Naive thymus-derived CD4-positive, alpha-beta T cell (primary cell): Measurements from ENCODE around the gene ZNF501. TPM values are rescaled to one million over a fixed set of nuclear protein-coding genes. Genes with fewer than 3 reads are reported as not detected.

Experiments
- ATAC-seq: fragments of 150-1000 bp; cut with Tn5 transposase; 2 replicates; pipeline ENCODE4 v1.10.0; 2021; ENCODE audit warnings: mild to moderate bottlenecking, moderate library complexity
- CTCF ChIA-PET: fragments of 350-600 bp; sonication (Branson Sonifier 250); formaldehyde crosslinking; loops from one replicate; lab custom pipeline; 2021; ENCODE audit warnings: antibody characterized with exemption; lab: Charles Lee
- POLR2A ChIA-PET: fragments of 350-600 bp; sonication (Branson Sonifier 250); formaldehyde crosslinking; loops from one replicate; lab custom pipeline; 2021; ENCODE audit warnings: antibody characterized with exemption, inconsistent platforms; lab: Charles Lee
- DNase-seq, 9 donors: peaks; one replicate each; pipeline versions ENCODE4 v3.0.0 to v3.0.0-alpha.2; 2020 to 2022; ENCODE audit warnings: mixed read lengths in 1 of 9
- H3K27ac ChIP-seq: one replicate; pipeline ENCODE4 v1.7.0; 2013; ENCODE audit warnings: mild to moderate bottlenecking, low read depth, low read length, moderate library complexity
- H3K27me3 ChIP-seq, 2 donors: one replicate each; pipeline ENCODE4 v1.7.0; 2013; ENCODE audit warnings: low read length in 2 of 2, mild to moderate bottlenecking in 2 of 2, moderate library complexity in 2 of 2; ENCODE audit not compliant: control insufficient read depth in 2 of 2, insufficient read depth in 2 of 2
- H3K36me3 ChIP-seq, 3 experiments: 1 replicate in 2 of 3; 2 replicates in 1 of 3; pipeline ENCODE4 v1.7.0; 2013; ENCODE audit warnings: low read length in 3 of 3, mild to moderate bottlenecking in 3 of 3, moderate library complexity in 1 of 3; ENCODE audit not compliant: insufficient read depth in 3 of 3, control insufficient read depth in 2 of 3
- H3K4me1 ChIP-seq, 2 donors: one replicate each; pipeline ENCODE4 v1.7.0; 2013; ENCODE audit warnings: low read length in 2 of 2, mild to moderate bottlenecking in 2 of 2, moderate library complexity in 1 of 2; ENCODE audit not compliant: control insufficient read depth in 2 of 2, insufficient read depth in 2 of 2
- H3K4me3 ChIP-seq: 2 replicates; pipeline ENCODE4 v1.7.0; 2013; ENCODE audit warnings: mild to moderate bottlenecking, low read length
- H3K9me3 ChIP-seq, 3 experiments: 1 replicate in 2 of 3; 2 replicates in 1 of 3; pipeline ENCODE4 v1.7.0; 2013; ENCODE audit warnings: low read length in 3 of 3; ENCODE audit not compliant: control insufficient read depth in 2 of 3
- H3K27ac Mint-ChIP-seq, 9 donors: one replicate each; pipeline ENCODE4 v1.8.0; 2020 to 2022; ENCODE audit warnings: mixed read lengths in 9 of 9, mild to moderate bottlenecking in 8 of 9, moderate library complexity in 5 of 9, inconsistent platforms in 2 of 9
- H3K27me3 Mint-ChIP-seq, 5 donors: one replicate each; pipeline ENCODE4 v1.8.0; 2021 to 2022; ENCODE audit warnings: mixed read lengths in 5 of 5, mild to moderate bottlenecking in 1 of 5
- H3K36me3 Mint-ChIP-seq, 5 donors: one replicate each; pipeline ENCODE4 v1.8.0; 2020 to 2022; ENCODE audit warnings: mixed read lengths in 5 of 5, mild to moderate bottlenecking in 3 of 5, inconsistent platforms in 1 of 5
- H3K4me1 Mint-ChIP-seq, 7 donors: one replicate each; pipeline ENCODE4 v1.8.0; 2020 to 2022; ENCODE audit warnings: mixed read lengths in 7 of 7, mild to moderate bottlenecking in 3 of 7, inconsistent platforms in 1 of 7
- H3K4me3 Mint-ChIP-seq, 10 donors: one replicate each; pipeline ENCODE4 v1.8.0; 2020 to 2022; ENCODE audit warnings: mild to moderate bottlenecking in 10 of 10, mixed read lengths in 10 of 10, moderate library complexity in 6 of 10, inconsistent platforms in 2 of 10
- H3K9me3 Mint-ChIP-seq, 11 donors: one replicate each; pipeline ENCODE4 v1.8.0; 2020 to 2022; ENCODE audit warnings: mixed read lengths in 11 of 11, mild to moderate bottlenecking in 4 of 11, inconsistent platforms in 1 of 11, moderate library complexity in 1 of 11
- intact Hi-C, 2 donors: fragments of 100-400 bp; cut with micrococcal nuclease; formaldehyde crosslinking; loops; one replicate each; pipeline ENCODE4 v1.15.1; 2023
- polyA plus RNA-seq, 2 donors: library from polyadenylated mRNA; unstranded; fragments of 300-500 nt; fragmentation: Illumina TruSeq; gene quantifications; one replicate each; pipeline ENCODE4 v1.2.3, GENCODE V29; 2021
- total RNA-seq, 6 experiments: library from RNA in 5 of 6; stranded (reverse) in 5 of 6; gene quantifications; 1 replicate in 5 of 6; 2 replicates in 1 of 6; pipeline ENCODE4 v1.2.3 and lab custom pipeline; 2021 to 2026

Gene ZNF501
- total and polyA plus RNA-seq, 7 experiments from 2014 or later, result 1.1 to 5.3 (median 2.2) TPM

- Mint-ChIP-seq H3K36me3 (peaks cover 18 to 55% (median 33%) of the 10 kb centered on the region in 5 donors), H3K4me1 (peaks cover 4 to 25% (median 16%) of the 10 kb centered on the region in 7 donors), H3K9me3 (peaks cover 15 to 98% (median 61%) of the 10 kb centered on the region in 11 donors), H3K27me3 (peaks cover 0 to 35% (median 16%) of the 10 kb centered on the region in 5 donors), H3K4me3 (peak within 1 kb of the TSS; percentile 49 to 96 (median 91)), H3K27ac (peak within 1 kb of the TSS; percentile 4 to 85 (median 75))
- CTCF ChIA-PET, result interaction anchor here (0.7 kb wide), 1 partner anchor 13 kb away, joined by 3 read pairs; no protein-coding TSS in a partner anchor
- Histone ChIP-seq H3K27me3 (no peaks in the 10 kb centered on the region), H3K36me3 (peaks cover 0 to 6% (median 0%) of the 10 kb centered on the region in 3 experiments), H3K4me3 (peak within 1 kb of the TSS; percentile 65), H3K27ac (peak within 1 kb of the TSS; percentile 44), H3K9me3 (peaks cover 0 to 27% (median 8%) of the 10 kb centered on the region in 3 experiments), H3K4me1 (no peaks in the 10 kb centered on the region)
- DNase-seq, result peak; percentile 20 to 60 (median 33)
- ATAC-seq, result peak; percentile 81
- intact Hi-C loops, result loop anchor here in 1 of 2 donors (1.0 to 5.0 kb wide), 4 partner anchors 17 to 235 kb away; partner anchors contain the start of genes KIAA1143, KIF15, ZNF445 and ZNF501
- POLR2A ChIA-PET, result interaction anchor here (1.0 kb wide), 1 partner anchor 48 kb away, joined by 3 read pairs; no protein-coding TSS in a partner anchor
Observed at GRCh38 chr3:44712455-44713075, 16.9 kb upstream of the ZNF501 start, which contains the start of gene ZNF502. ZNF502 (plus strand) TSS chr3:44712660; CDS start chr3:44720262, 7,602 bp downstream.

- Mint-ChIP-seq H3K36me3 (peaks cover 35 to 84% (median 52%) of the 10 kb centered on the region in 5 donors), H3K4me1 (peaks cover 0 to 2% (median 0%) of the 10 kb centered on the region in 7 donors), H3K27ac (no peak overlapping the region), H3K27me3 (peaks cover 0 to 9% (median 0%) of the 10 kb centered on the region in 5 donors), H3K4me3 (no peak overlapping the region), H3K9me3 (peaks cover 19 to 99% (median 74%) of the 10 kb centered on the region in 11 donors)
- Histone ChIP-seq H3K9me3 (peaks cover 27 to 90% (median 38%) of the 10 kb centered on the region in 3 experiments), H3K4me1 (no peaks in the 10 kb centered on the region), H3K27ac (no peak overlapping the region), H3K27me3 (no peaks in the 10 kb centered on the region), H3K4me3 (no peak overlapping the region), H3K36me3 (peaks cover 0 to 48% (median 15%) of the 10 kb centered on the region in 3 experiments)
- DNase-seq, result no peak
- POLR2A ChIA-PET, result no interaction called here
- intact Hi-C loops, result loop anchor here (10.0 kb wide), 1 partner anchor 97 kb away; the partner anchor contains the start of gene ZNF197 (in 2 of the 2)
- CTCF ChIA-PET, result no interaction called here
- no peak for ATAC-seq
Observed at GRCh38 chr3:44721231-44722102, 8.0 kb upstream of the ZNF501 start.

- Mint-ChIP-seq H3K9me3 (peaks cover 19 to 99% (median 70%) of the 10 kb centered on the region in 11 donors), H3K4me3 (no peak overlapping the region), H3K27me3 (peaks cover 0 to 9% (median 0%) of the 10 kb centered on the region in 5 donors), H3K36me3 (peaks cover 35 to 80% (median 47%) of the 10 kb centered on the region in 5 donors), H3K4me1 (peaks cover 0 to 2% (median 0%) of the 10 kb centered on the region in 7 donors), H3K27ac (no peak overlapping the region)
- ChIA-PET POLR2A (no interaction called here), CTCF (no interaction called here)
- H3K4me3 ChIP-seq, result no peak overlapping the region
- no peak for ATAC-seq
- H3K4me1 ChIP-seq, result no peaks in the 10 kb centered on the region
- no peak overlapping the region for H3K27ac ChIP-seq
- no peaks in the 10 kb centered on the region for H3K27me3 ChIP-seq
- intact Hi-C loops, result loop anchor here (10.0 kb wide), 1 partner anchor 97 kb away; the partner anchor contains the start of gene ZNF197 (in 2 of the 2)
- DNase-seq, result no peak
- peaks cover 27 to 89% (median 38%) of the 10 kb centered on the region in 3 experiments for H3K9me3 ChIP-seq
- peaks cover 0 to 48% (median 15%) of the 10 kb centered on the region in 3 experiments for H3K36me3 ChIP-seq
Observed at GRCh38 chr3:44722103-44722401, 7.4 kb upstream of the ZNF501 start.

GRCh38 chr3:44734646-44735168, 5.3 kb downstream of the ZNF501 start:
- peaks cover 45 to 71% (median 53%) of the 10 kb centered on the region in 5 donors for H3K36me3 Mint-ChIP-seq
- Histone ChIP-seq H3K4me3 (no peak overlapping the region), H3K27me3 (no peaks in the 10 kb centered on the region), H3K36me3 (peaks cover 4 to 26% (median 7%) of the 10 kb centered on the region in 3 experiments), H3K9me3 (peaks cover 11 to 75% (median 40%) of the 10 kb centered on the region in 3 experiments), H3K27ac (no peak overlapping the region), H3K4me1 (no peaks in the 10 kb centered on the region)
- no peak overlapping the region for H3K27ac Mint-ChIP-seq
- no peak for DNase-seq
- peaks cover 16 to 98% (median 72%) of the 10 kb centered on the region in 11 donors for H3K9me3 Mint-ChIP-seq
- no peaks in the 10 kb centered on the region for H3K27me3 Mint-ChIP-seq
- ATAC-seq, result no peak
- intact Hi-C loops, result no loop called here
- no peak overlapping the region for H3K4me3 Mint-ChIP-seq
- H3K4me1 Mint-ChIP-seq, result peaks cover 2 to 12% (median 7%) of the 10 kb centered on the region in 7 donors
- CTCF ChIA-PET, result no interaction called here
- POLR2A ChIA-PET, result no interaction called here

- DNase-seq, result no peak
- intact Hi-C loops, result loop anchor here (1.0 to 5.0 kb wide), 15 partner anchors 32 to 1069 kb away; partner anchors contain the start of genes EXOSC7 (in 2 of the 2), TCAIM (in 2 of the 2), TMEM42 (in 2 of the 2) and ZDHHC3 (in 2 of the 2)
- Mint-ChIP-seq H3K27me3 (peaks cover 0 to 3% (median 0%) of the 10 kb centered on the region in 5 donors), H3K9me3 (peaks cover 9 to 52% (median 23%) of the 10 kb centered on the region in 11 donors), H3K4me3 (peak overlapping the region; percentile 86 to 94 (median 90)), H3K27ac (peak overlapping the region; percentile 80 to 96 (median 92)), H3K4me1 (peaks cover 16 to 51% (median 42%) of the 10 kb centered on the region in 7 donors), H3K36me3 (peaks cover 15 to 66% (median 33%) of the 10 kb centered on the region in 5 donors)
- H3K4me3 ChIP-seq, result peak overlapping the region; percentile 99
- ChIA-PET CTCF (interaction anchor here (1.0 to 1.3 kb wide), 2 partner anchors 154 to 218 kb away, joined by 3 read pairs; no protein-coding TSS in a partner anchor), POLR2A (interaction anchor here (0.9 to 3.6 kb wide), 4 partner anchors 32 to 423 kb away, joined by 4 to 30 read pairs (median 10); partner anchors contain the start of genes TCAIM and ZNF501)
- peak overlapping the region; percentile 82 for H3K27ac ChIP-seq
- no peaks in the 10 kb centered on the region for H3K27me3 ChIP-seq
- H3K9me3 ChIP-seq, result peaks cover 0 to 3% (median 0%) of the 10 kb centered on the region in 3 experiments
- peak; percentile 15 for ATAC-seq
- H3K36me3 ChIP-seq, result peaks cover 0 to 8% (median 0%) of the 10 kb centered on the region in 3 experiments
- H3K4me1 ChIP-seq, result peaks cover 0 to 6% of the 10 kb centered on the region in 2 donors
Observed at GRCh38 chr3:44761101-44761423, 31.6 kb downstream of the ZNF501 start.
